Adrenal gland (tissue), 5 donors: ENCODE data around the gene UBAC2.

ENCODE experiments used
- POLR2A ChIP-seq, 2 donors: fragments of 450-650 bp; IDR thresholded peaks; one replicate each; pipeline ENCODE4 v1.6.1; 2017; ENCODE audit warnings: antibody characterized with exemption in 2 of 2, mild to moderate bottlenecking in 2 of 2, moderate library complexity in 1 of 2
- TF ChIP-seq, protein P1 (sequence below), 6 experiments: fragments of 450-650 bp in 4 of 6; fragments of 200-600 bp in 2 of 6; sonication (generic) in 1 of 6; IDR thresholded peaks; 1 replicate in 5 of 6; 2 replicates in 1 of 6; pipeline versions ENCODE4 v1.5.1 to v1.8.0; 2016 to 2021; ENCODE audit warnings: antibody characterized with exemption in 6 of 6, mild to moderate bottlenecking in 2 of 6, moderate library complexity in 1 of 6
- donor health status: DM: no; HTN: no; CAD: no.

DNA sequence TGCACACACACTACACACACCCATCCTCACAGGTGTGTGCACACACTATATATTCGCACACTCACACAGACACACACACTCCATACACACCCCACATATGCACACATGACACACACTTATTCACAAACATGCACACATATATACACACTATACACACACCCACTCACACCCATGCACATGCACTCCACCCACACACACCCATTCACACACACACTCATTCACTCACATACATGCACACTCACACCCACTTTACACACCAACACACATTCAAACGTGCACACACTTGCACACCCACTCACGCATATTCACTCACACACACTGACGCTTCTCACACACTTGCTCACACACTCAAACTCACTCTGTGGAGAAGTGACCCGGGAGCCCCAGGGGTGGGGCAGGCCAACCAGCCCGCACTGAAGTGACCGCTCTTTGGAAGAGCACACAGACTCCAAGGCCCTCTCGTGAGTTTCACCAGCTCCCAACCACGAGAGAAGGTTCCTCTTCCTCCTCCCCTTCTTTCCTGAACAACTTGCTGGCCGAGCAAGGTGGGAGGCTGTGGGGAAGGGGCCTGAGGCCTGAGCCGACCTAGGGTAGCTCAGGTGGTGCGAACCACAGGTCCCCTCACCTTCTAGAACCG lies 214.5 kb downstream of the UBAC2 start:
- no peak for TF ChIP-seq POLR2A (IDR thresholded peaks at IDR 0.05)
- TF ChIP-seq, protein P1, sequence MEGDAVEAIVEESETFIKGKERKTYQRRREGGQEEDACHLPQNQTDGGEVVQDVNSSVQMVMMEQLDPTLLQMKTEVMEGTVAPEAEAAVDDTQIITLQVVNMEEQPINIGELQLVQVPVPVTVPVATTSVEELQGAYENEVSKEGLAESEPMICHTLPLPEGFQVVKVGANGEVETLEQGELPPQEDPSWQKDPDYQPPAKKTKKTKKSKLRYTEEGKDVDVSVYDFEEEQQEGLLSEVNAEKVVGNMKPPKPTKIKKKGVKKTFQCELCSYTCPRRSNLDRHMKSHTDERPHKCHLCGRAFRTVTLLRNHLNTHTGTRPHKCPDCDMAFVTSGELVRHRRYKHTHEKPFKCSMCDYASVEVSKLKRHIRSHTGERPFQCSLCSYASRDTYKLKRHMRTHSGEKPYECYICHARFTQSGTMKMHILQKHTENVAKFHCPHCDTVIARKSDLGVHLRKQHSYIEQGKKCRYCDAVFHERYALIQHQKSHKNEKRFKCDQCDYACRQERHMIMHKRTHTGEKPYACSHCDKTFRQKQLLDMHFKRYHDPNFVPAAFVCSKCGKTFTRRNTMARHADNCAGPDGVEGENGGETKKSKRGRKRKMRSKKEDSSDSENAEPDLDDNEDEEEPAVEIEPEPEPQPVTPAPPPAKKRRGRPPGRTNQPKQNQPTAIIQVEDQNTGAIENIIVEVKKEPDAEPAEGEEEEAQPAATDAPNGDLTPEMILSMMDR (IDR thresholded peaks at IDR 0.05), result no peak
